Erythroblast (primary cell): Measurements from ENCODE around the gene PRCC.

ENCODE experiments used
- GATA1 ChIP-seq: IDR thresholded peaks from 2 replicates; pipeline ENCODE4 v1.6.1; 2011; ENCODE audit warnings: low read depth, mild to moderate bottlenecking, control low read depth, low read length, moderate library complexity
- POLR2A ChIP-seq: IDR thresholded peaks from 2 replicates; pipeline ENCODE4 v1.6.1; 2011; ENCODE audit warnings: mild to moderate bottlenecking, low read length

- TF ChIP-seq POLR2A (no peak), GATA1 (no peak)
These were observed 41.1 kb downstream of the PRCC start for GRCh38 chr1:156808186-156809030.
